Measurements from ENCODE around the gene LAX1. TPM values are rescaled to one million over a fixed set of nuclear protein-coding genes. Genes with fewer than 3 reads are reported as not detected.
A peak's percentile ranks its signal among the peaks of the same experiment; 100 is the strongest.

LAX1 gene
- total RNA-seq, 2 donors from 2014 or later = 0.26 to 0.50 TPM

DNA sequence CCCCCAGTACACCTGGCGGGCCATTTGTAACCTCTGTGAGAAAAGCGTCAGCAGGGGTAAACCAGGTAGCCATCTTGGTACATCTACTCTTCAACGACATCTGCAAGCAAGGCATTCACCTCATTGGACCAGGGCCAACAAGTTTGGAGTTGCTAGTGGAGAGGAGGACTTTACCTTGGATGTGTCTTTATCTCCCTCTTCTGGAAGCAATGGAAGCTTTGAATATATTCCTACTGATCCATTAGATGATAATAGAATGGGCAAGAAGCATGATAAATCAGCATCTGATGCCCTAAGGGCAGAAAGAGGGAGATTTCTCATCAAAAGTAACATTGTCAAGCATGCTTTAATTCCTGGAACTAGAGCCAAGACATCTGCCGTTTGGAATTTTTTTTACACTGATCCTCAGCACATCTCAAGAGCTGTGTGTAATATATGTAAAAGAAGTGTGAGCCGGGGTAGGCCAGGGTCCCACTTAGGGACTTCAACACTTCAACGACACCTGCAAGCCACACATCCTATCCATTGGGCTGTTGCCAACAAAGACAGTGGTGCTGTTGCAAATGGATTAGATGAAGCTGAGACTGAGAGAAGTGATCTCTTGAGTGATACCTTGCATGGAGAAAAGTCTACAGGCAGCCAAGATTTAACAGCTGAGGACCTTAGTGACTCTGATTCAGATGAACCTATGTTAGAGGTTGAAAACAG lies 33.1 kb downstream of the LAX1 start:
- peak; percentile 42 for DNase-seq
- ATAC-seq = peak in 1 of 2 donors; percentile 8
- intact Hi-C loops (cut with DNase I) = no loop called here

- intact Hi-C loops (cut with DNase I) = no loop called here
- ATAC-seq = no peak
- no peak for DNase-seq
These were observed 34.2 kb downstream of the LAX1 start for GRCh38 chr1:203799157-203799556.

DNA sequence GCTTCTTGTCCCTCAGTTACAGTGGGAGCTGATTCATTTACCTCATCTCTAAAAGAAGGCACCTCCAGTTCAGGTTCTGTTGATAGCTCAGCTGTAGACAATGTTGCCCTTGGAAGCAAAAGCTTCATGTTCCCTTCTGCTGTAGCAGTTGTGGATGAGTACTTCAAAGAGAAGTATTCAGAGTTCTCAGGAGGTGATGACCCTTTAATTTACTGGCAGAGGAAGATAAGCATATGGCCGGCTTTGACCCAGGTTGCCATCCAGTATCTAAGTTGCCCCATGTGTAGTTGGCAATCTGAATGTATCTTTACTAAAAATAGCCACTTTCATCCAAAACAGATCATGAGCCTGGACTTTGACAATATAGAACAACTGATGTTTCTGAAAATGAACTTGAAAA lies 35.0 kb downstream of the LAX1 start:
- intact Hi-C loops (cut with DNase I) = no loop called here
- ATAC-seq (no peak), DNase-seq (no peak)

GRCh38 chr1:203805689-203806088 lies 40.7 kb downstream of the LAX1 start:
- ATAC-seq (no peak), DNase-seq (no peak)
- intact Hi-C loops (cut with DNase I) = no loop called here

DNA sequence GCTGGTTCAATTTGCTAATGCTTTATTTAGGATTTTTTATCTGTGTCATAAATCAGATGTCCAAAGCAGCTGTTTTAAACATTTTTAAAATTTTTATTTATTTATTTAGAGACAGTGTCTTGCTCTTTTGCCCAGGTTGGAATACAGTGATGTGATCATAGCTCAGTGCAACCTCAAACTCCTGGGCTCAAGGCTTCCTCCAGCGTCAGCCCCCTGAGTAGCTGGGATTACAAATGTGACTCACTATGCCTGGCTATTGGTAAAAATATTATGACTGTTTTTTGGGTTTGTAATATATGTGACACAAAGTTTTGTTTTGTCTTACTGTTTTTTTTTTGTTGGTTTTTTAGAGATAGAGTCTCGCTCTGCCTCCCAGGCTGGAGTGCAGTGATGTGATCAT lies 42.2 kb downstream of the LAX1 start:
- ATAC-seq (peak in 1 of 2 donors; percentile 30), DNase-seq (no peak)
- intact Hi-C loops (cut with DNase I) = no loop called here

- DNase-seq = no peak
- ATAC-seq = no peak
- intact Hi-C loops (cut with DNase I) = loop anchor here in 1 of 2 donors (5.0 kb wide), 1 partner anchor 34 kb away; no protein-coding TSS in a partner anchor
These were observed 48.8 kb downstream of the LAX1 start for GRCh38 chr1:203813581-203814341.

DNA sequence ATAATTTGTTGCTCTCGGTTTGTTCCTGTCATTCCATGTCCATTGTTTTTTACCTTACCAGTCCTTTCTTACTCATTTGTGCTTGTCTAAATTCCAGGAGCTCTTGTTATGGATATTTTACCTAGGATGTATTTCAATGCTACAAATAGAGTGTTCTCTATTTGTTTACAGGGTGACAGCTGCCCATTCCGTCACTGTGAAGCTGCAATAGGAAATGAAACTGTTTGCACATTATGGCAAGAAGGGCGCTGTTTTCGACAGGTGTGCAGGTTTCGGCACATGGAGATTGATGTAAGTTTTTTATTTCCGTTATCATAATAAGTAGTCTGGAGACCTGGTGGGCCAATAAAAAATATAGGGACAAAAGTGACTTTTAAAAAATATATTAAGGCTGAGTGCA lies 53.4 kb downstream of the LAX1 start:
- DNase-seq = no peak
- intact Hi-C loops (cut with DNase I) = no loop called here
- ATAC-seq = no peak

GRCh38 chr1:203823306-203823705 lies 58.3 kb downstream of the LAX1 start:
- no peak for ATAC-seq
- DNase-seq = no peak
- intact Hi-C loops (cut with DNase I) = no loop called here

Other genes with a start within 250 kb of the LAX1 start
- gene ATP2B4, start 138.4 kb upstream of the LAX1 start, total RNA-seq = 100 to 1,000 TPM in 1 of 2 donors, 10 to 100 TPM in 1; 81.4 to 102 TPM
- 10 to 100 TPM; 18.2 to 23.6 TPM for gene ZBED6, start 30.4 kb downstream of the LAX1 start, total RNA-seq
- 10 to 100 TPM; 43.3 to 59.1 TPM for gene ZC3H11A, start 30.4 kb downstream of the LAX1 start, total RNA-seq
- 10 to 100 TPM; 62.5 to 81.5 TPM for gene SNRPE, start 96.4 kb downstream of the LAX1 start, total RNA-seq

Data from left cardiac atrium (tissue), 4 donors.